ENCODE data around the gene NOL9.

DNA sequence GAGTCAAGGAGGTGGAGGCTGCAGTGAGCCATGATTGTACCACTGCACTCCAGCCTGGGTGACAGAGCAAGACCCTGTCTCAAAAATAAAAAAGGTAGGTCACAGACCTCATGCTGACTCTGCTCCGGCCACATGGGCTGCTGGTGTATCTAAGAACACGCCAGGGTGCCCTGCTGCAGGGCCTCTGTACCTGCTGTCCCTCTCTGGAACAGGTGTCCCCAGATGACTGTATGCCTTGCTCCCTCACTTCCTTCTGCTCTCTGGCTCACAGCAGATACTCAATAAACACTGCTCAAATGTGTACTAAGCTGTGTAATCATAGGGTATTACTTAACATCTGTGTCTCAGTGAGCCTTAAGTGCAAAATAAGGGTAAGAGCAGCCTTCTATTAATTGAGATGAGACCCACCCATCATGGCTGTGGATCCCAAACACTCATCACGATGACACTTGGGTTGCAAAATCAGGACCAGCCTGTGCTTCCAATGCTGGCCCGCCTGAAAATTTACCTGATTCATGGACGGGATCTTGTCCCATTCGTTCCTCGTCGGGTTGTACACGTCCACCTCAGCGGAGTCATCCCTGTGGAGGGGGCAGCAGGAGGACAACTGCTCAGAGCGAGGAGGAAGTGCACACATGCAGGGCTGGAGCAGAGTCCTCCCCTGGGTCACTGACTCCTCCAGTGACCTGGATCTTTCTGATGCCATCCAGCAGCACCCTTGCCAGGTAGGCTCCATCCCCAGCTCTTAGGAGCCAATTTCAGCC is 40.8 kb upstream of the NOL9 start:
- TF ChIP-seq, protein P1, sequence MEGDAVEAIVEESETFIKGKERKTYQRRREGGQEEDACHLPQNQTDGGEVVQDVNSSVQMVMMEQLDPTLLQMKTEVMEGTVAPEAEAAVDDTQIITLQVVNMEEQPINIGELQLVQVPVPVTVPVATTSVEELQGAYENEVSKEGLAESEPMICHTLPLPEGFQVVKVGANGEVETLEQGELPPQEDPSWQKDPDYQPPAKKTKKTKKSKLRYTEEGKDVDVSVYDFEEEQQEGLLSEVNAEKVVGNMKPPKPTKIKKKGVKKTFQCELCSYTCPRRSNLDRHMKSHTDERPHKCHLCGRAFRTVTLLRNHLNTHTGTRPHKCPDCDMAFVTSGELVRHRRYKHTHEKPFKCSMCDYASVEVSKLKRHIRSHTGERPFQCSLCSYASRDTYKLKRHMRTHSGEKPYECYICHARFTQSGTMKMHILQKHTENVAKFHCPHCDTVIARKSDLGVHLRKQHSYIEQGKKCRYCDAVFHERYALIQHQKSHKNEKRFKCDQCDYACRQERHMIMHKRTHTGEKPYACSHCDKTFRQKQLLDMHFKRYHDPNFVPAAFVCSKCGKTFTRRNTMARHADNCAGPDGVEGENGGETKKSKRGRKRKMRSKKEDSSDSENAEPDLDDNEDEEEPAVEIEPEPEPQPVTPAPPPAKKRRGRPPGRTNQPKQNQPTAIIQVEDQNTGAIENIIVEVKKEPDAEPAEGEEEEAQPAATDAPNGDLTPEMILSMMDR (IDR thresholded peaks at IDR 0.05; ENCODE audit: low read depth, low read length), result no peak
- no peak for TF ChIP-seq EZH2phosphoT487 (IDR thresholded peaks at IDR 0.05; ENCODE audit: low read depth)
